HFF-Myc (cell line): Measurements from ENCODE around the gene ADAMTS1.

Experiments used
- DNase-seq: peaks from one replicate; pipeline ENCODE4 v3.0.0-alpha.2; 2011; ENCODE audit warnings: low read depth; ENCODE audit errors: extremely low read depth
- H3K4me3 ChIP-seq: replicated peaks from 2 replicates; pipeline ENCODE4 v1.5.1; 2011; ENCODE audit warnings: low read depth, mild to moderate bottlenecking, control low read depth, low read length
- TF ChIP-seq, protein P1 (sequence below): IDR thresholded peaks from 2 replicates; pipeline ENCODE4 v1.5.1; 2012; ENCODE audit warnings: mild to moderate bottlenecking, low read depth, low read length, control low read depth; ENCODE audit errors: missing control alignments

ADAMTS1 gene

DNA sequence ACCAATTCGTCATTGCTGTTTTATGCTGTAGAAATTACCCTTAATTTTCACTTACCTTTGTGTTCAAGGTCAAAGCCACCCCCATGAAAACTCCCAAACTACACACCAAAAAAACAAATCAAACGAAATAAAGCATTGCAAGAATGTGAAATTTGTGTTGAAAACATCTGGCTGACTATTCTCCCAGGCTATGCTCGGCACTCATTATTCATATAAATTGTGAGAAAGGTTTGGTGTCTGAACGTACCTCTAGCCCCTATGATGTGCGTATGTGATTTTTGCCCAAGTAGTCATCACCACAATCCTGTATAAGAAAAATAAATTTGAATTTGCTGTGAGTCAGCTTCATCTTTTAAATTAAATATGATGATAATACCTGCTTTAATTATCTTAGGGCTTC is 34.9 kb downstream of the ADAMTS1 start:
- DNase-seq = no peak
- TF ChIP-seq, protein P1, sequence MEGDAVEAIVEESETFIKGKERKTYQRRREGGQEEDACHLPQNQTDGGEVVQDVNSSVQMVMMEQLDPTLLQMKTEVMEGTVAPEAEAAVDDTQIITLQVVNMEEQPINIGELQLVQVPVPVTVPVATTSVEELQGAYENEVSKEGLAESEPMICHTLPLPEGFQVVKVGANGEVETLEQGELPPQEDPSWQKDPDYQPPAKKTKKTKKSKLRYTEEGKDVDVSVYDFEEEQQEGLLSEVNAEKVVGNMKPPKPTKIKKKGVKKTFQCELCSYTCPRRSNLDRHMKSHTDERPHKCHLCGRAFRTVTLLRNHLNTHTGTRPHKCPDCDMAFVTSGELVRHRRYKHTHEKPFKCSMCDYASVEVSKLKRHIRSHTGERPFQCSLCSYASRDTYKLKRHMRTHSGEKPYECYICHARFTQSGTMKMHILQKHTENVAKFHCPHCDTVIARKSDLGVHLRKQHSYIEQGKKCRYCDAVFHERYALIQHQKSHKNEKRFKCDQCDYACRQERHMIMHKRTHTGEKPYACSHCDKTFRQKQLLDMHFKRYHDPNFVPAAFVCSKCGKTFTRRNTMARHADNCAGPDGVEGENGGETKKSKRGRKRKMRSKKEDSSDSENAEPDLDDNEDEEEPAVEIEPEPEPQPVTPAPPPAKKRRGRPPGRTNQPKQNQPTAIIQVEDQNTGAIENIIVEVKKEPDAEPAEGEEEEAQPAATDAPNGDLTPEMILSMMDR = no peak

DNA sequence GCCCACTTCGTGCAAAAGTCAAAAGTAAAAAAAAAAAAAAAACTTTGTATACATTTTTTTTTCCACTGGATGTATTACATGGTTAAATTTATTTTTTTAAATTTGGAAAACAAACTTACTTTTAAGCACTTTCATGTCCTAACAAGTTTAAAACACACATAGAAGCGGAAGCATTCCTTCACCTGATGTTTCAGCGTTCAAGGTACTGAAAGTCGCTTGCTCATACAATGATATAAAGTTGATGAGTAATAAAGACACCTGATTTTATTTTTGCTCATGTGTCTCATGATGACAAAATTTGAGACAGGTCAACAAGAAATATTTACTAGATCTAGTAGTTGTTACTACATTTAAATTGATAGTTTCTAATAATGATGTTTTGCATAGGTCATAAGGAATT is 35.5 kb downstream of the ADAMTS1 start:
- TF ChIP-seq, protein P1 = no peak
- no peak overlapping the region for H3K4me3 ChIP-seq
- no peak for DNase-seq

More for the DNA sequence above, 34.9 kb downstream of the ADAMTS1 start:
- no peak overlapping the region for H3K4me3 ChIP-seq

DNA sequence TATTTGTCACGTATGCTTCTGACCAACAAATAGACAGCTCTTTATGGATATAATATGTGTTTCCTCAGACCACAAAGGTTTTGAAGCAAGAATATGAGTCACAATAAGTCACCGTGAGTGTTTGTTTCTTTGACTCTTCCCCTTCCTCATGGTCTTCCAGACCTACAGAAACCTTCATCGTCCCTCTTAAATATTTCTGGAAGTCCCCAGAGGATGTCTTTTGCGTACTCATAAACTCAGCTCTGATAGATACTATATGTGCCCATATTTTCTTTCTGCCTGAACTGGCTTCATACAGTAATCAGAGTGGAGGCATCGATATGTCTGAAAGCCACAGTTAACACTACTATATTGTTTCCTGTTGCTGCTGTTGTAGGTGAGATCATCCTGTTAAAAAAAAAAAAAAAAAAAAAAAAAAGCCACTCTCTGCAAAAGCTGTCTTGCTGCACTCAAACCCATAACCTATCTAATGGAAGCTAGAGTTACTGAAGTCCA is 38.4 kb downstream of the ADAMTS1 start:
- no peak for DNase-seq
- TF ChIP-seq, protein P1 = no peak

DNA sequence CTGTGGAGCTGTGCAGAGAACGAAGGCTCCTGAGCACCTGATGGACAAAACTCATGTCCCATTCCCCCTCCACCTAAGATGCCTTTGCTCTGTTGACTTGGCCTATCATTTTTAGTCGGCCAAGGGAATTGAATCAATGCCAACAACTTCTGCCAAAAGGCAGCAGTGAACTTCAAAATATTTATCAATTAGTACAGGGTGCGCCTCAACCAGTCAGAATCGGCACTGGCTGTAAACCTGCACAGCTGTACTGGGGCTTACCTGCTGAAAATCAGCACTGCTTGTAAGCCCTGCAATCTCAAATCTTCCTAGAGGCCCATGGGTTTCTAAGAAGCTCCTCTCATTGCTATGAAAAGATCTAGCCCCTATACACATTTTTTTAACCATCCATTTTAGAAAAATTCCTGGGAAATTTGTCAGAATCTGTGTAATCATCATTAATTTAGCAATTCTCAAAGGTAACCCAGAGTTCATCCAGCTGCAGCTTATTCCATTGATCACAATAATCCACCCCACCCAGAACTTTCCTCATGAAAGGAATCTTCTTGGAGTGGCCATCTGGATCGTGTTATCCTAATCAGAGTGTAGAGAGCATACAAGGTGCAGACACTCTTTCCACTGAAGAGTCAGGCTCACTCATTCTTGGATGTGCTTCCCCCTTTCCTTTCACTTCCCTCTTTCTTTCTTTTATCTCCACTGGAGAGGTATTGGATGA is 40.2 kb downstream of the ADAMTS1 start:
- TF ChIP-seq, protein P1 = no peak
- no peak overlapping the region for H3K4me3 ChIP-seq
- no peak for DNase-seq

More for the DNA sequence above, 38.4 kb downstream of the ADAMTS1 start:
- no peak overlapping the region for H3K4me3 ChIP-seq

DNA sequence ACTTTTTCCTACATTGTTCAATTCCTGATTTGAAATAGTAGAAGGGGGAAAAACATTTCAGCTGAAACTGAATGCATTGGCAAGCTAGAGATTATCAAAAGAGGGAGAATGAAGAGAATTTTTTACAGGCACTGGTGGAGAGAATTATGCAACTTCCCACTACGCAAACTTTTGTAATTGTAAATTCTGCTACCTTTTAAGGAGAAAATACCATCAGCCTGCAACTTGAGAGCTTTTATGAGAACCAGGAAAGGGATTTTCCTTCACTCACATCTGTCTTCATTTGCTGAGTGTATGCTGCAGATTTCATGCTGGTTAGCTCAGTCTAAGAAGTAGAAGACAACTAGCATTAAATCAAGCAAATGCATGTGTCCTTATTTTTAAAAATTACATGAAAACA is 43.7 kb downstream of the ADAMTS1 start:
- peak; percentile 87 for DNase-seq
- H3K4me3 ChIP-seq = no peak overlapping the region
- TF ChIP-seq, protein P1 = no peak

DNA sequence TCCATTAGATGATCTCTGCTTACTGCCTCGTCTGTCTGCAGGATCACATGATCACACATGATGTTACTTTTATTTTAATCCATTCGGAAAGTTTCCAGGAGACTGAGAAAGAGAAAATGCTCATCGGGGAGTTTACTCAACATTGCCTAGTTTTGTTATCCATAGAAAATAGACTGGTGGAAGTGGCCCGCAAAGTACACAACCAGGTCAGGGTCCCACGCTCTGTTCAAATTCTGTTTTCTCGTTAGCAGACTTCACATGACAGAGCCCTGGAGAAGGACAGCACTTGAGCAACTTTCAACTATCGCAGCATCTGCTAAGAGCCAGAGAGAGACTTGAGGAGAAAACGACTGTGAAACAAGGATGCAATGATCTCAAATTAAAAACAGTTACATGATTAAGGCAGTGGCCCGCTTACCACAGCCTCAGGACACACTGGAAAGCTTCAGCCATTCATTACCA is 44.2 kb downstream of the ADAMTS1 start:
- DNase-seq = no peak
- H3K4me3 ChIP-seq = 0 out of 2 replicates have a peak overlapping the region, but pooled peaks have one; percentile 2
- TF ChIP-seq, protein P1 = no peak
